GM21786 (cell line): ENCODE results near the gene APBA1.

Experiments used
- ATAC-seq: cut with Tn5 transposase; IDR thresholded peaks from one replicate; pipeline ENCODE4 v1.9.1; 2021; ENCODE audit not compliant: unreplicated experiment

APBA1 gene

GRCh38 chr9:69485466-69485865 is 186.7 kb downstream of the APBA1 start:
- ATAC-seq = no peak

DNA sequence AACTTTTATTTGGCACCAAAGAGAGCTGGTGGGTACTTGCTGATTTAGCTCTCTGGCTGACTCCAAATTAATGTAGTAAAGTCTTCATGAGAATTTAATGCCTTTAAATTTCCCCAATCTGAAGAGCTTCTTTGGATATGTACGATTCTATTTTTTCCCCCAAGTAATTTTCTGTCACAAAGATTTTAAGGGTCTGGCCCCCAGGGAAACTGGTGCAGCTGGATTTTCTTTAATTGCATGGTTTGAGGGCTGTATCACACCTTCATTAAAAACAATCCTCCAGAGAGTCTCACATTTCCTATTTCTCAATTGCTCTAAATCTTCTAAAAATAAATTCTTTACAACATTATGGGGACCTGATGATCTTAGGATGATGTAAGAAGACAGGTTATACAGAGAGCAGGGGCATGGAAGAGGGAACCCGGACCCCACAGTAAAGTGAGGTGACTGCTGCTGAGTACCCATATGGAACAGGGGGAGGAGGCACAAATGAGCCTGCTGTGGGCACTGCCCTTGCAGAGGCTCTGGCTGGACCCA is 188.2 kb downstream of the APBA1 start:
- ATAC-seq = no peak

- ATAC-seq = no peak
These were observed 195.4 kb downstream of the APBA1 start for GRCh38 chr9:69476797-69477196.

GRCh38 chr9:69476016-69476415 is 196.2 kb downstream of the APBA1 start:
- ATAC-seq = no peak

- ATAC-seq = no peak
These were observed 197.3 kb downstream of the APBA1 start for GRCh38 chr9:69474821-69475220.

DNA sequence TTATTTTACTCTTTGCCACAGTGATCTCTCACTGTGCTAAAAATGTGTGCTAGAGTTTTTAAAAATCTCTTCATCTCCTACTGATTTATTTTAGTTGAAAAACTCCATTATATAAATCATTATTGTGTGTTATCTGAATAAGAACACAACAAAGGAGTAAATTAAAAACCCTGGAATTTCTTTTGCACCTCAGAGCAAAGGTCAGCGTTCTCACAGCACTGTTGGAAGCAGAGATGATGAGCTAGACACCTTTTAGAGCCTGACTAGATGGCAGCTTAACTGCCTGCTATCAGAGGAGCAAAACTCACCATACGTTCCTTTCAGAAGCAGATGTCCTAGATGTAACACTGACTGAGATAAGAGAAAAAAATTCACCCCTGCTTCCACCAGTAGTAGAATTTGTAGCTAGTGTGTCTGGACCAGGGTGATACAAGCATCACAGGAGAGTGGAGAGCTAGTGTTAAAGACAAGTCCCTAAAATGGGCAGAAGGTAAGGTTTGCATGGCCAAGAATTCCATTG is 200.0 kb downstream of the APBA1 start:
- no peak for ATAC-seq

- no peak for ATAC-seq
These were observed 200.7 kb downstream of the APBA1 start for GRCh38 chr9:69471433-69471832.

GRCh38 chr9:69470186-69470977 is 201.8 kb downstream of the APBA1 start:
- no peak for ATAC-seq

- no peak for ATAC-seq
These were observed 203.0 kb downstream of the APBA1 start for GRCh38 chr9:69469136-69469535.

- no peak for ATAC-seq
These were observed 203.8 kb downstream of the APBA1 start for GRCh38 chr9:69468380-69468779.

DNA sequence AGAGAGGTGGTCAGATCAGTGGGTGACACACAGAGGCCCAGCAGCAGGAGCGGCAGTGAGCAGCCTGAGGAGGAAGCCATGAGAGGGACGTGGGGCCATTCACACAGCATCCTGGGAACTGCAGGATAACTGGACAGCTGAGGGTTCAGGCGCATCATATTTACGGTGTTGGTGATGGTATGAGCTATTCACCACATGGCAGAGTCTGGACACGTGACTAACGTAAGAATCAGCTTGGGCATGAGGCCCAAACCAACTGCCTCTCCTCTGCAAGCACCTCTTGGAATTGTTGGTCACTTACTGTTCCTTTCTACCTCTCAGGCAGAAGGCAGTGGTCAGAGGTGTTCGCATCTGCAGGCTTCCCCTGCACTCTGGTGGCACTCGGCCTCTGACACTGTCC is 206.0 kb downstream of the APBA1 start:
- ATAC-seq = no peak

- ATAC-seq = no peak
These were observed 206.7 kb downstream of the APBA1 start for GRCh38 chr9:69465473-69465872.

GRCh38 chr9:69463497-69464068 is 208.6 kb downstream of the APBA1 start:
- ATAC-seq = no peak

DNA sequence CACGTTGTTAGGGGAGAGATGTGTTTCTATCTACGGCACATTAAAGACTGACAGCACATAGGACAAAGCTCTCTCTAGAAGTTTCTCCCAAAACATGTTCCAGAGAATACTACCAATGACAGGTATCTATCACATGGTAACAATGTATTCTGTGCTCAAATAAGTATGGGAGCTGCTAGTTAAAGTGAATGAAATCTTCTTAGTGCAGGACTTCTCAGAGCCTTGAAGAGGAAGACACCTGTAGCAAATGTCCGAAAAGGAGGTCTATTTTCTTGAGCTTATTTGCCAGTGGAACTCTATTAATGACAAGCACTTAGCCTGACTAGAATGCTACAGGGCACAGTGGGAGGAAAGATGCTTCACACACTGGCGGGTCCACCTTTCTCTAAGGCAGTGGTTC is 209.8 kb downstream of the APBA1 start:
- ATAC-seq = no peak

GRCh38 chr9:69461103-69461887 is 210.9 kb downstream of the APBA1 start:
- ATAC-seq = no peak

DNA sequence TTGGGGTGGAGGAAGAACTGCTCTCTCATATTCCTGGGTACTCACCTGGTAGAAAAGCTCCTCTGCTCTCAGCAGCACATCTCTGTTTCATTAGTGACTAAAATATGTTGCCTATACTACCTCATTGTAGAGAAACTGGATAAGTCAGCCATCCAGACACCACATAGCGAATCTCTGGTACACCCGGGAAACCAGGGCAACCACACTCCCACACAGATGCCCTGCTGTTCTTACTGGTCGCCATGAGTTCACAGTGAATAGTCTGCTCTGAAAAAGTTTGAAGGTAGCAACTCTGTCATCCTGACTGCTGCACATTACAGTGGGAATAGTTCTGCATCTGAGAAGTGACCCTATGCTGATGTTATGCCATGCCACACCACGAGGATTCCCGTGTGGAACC is 212.2 kb downstream of the APBA1 start:
- no peak for ATAC-seq

GRCh38 chr9:69458176-69458575 is 214.0 kb downstream of the APBA1 start:
- ATAC-seq = no peak

DNA sequence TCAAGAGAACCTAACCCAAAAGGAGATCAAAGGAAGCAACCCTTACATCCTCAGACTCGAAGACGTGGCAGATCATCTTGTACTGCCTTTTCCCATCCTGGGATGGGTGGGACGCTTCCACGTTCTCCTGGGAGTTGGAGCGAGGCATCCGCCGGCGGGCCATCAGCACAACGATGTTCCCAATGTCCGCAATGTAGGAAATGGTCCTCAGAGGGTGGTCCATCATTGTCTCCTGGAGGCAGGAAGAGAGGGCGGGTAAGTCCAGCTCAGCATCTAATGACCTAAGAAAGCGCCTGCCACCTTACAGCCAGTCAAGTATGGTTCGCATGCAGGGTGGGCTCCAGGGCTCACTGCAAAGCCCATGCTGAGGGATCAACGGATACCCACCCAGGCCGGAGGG is 216.0 kb downstream of the APBA1 start:
- no peak for ATAC-seq

DNA sequence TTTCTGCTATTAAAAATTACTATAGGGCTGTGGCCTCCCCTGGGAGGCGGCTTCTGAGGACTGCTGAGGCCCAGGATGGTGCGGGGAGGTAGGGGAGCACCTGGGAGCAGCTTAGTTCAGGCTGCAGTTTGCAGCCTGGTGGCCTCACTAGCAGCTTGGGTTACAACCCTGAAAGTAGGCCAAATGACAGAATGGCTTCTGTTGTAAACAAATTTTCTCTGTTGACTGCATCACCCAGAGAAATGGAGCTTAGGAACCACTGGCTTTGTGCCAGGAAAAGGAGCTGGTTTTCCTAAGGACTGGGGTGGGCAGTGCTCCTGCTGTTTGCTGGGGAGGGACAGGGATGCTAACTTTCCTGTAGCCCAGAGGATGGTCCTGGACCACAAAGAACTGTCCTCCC is 216.9 kb downstream of the APBA1 start:
- ATAC-seq = no peak

- ATAC-seq = no peak
These were observed 217.8 kb downstream of the APBA1 start for GRCh38 chr9:69454321-69454720.

DNA sequence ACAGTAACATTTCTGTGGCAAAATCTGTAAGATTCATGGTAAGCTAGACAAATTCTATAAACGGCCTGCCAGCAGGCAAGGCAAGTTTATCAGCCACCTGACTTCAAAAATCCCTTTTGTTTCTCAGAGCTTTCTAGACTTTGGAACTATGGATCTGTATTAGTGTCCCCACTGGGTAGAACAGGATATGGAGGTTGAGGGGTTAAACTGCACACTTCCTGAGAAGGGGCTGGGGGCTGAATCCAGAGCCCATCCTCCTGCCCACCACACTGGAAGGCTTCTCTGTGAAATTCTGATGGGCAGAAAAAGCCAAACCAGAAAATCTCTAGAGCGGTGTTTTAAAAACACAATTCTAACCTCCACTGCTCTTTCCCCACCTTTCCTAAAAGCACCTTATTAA is 218.4 kb downstream of the APBA1 start:
- ATAC-seq = no peak
